HepG2 (cell line): ENCODE measurements around the gene BAHD1. TPM values are rescaled to one million over a fixed set of nuclear protein-coding genes. Genes with fewer than 3 reads are reported as not detected.

Experiments used
- CTCF ChIP-seq: sonication (generic); formaldehyde crosslinking; IDR thresholded peaks from 2 replicates; pipeline ENCODE4 v1.5.0; 2020; ENCODE audit warnings: mild to moderate bottlenecking, missing genetic modification reagents, moderate library complexity
- FOXO1 ChIP-seq: sonication (generic); formaldehyde crosslinking; IDR thresholded peaks from 2 replicates; pipeline ENCODE4 v1.4.0; 2020; ENCODE audit warnings: missing genetic modification reagents
- HDAC1 ChIP-seq: sonication (generic); formaldehyde crosslinking; IDR thresholded peaks from 2 replicates; pipeline ENCODE4 v1.5.1; 2020; ENCODE audit warnings: mild to moderate bottlenecking, missing genetic modification reagents
- HDAC6 ChIP-seq: fragments of 200-600 bp; sonication (generic); IDR thresholded peaks from 2 replicates; pipeline ENCODE4 v1.7.0; 2017; ENCODE audit warnings: mild to moderate bottlenecking, antibody characterized with exemption, low read length, low read depth
- HNRNPK ChIP-seq: fragments of 200-400 bp; formaldehyde crosslinking; IDR thresholded peaks from 2 replicates; pipeline ENCODE4 v1.6.1; 2018; ENCODE audit warnings: low read length, low read depth, moderate library complexity, mild to moderate bottlenecking; ENCODE audit not compliant: poor library complexity, severe bottlenecking
- KMT2A ChIP-seq: sonication (generic); formaldehyde crosslinking; IDR thresholded peaks from 2 replicates; pipeline ENCODE4 v1.4.0; 2020; ENCODE audit warnings: missing genetic modification reagents
- MTA3 ChIP-seq: sonication (generic); formaldehyde crosslinking; IDR thresholded peaks from 2 replicates; pipeline ENCODE4 v1.4.0; 2020; ENCODE audit warnings: missing genetic modification reagents
- NBN ChIP-seq: fragments of 450-650 bp; conservative IDR thresholded peaks from 2 replicates; pipeline ENCODE4 v1.6.1; 2017
- PHF8 ChIP-seq: sonication (generic); formaldehyde crosslinking; IDR thresholded peaks from 2 replicates; pipeline ENCODE4 v1.5.0; 2020; ENCODE audit warnings: missing genetic modification reagents
- RCOR2 ChIP-seq: IDR thresholded peaks from 2 replicates; pipeline ENCODE4 v1.6.1; 2016; ENCODE audit warnings: missing biosample characterization, missing genetic modification reagents
- SALL2 ChIP-seq: sonication (generic); formaldehyde crosslinking; IDR thresholded peaks from 2 replicates; pipeline ENCODE4 v1.8.1; 2023; ENCODE audit warnings: mild to moderate bottlenecking, missing genetic modification reagents, inconsistent platforms
- STAG1 ChIP-seq: sonication (generic); formaldehyde crosslinking; IDR thresholded peaks from 2 replicates; pipeline ENCODE4 v1.4.0; 2020; ENCODE audit warnings: missing genetic modification reagents
- UBTF ChIP-seq: sonication (generic); formaldehyde crosslinking; IDR thresholded peaks from 2 replicates; pipeline ENCODE4 v1.4.0; 2020; ENCODE audit warnings: mild to moderate bottlenecking, missing genetic modification reagents
- ZC3H13 ChIP-seq: sonication (generic); formaldehyde crosslinking; IDR thresholded peaks from 2 replicates; pipeline ENCODE4 v1.8.1; 2023; ENCODE audit warnings: mild to moderate bottlenecking, missing genetic modification reagents, moderate library complexity
- ZMYM3 ChIP-seq: sonication (generic); formaldehyde crosslinking; IDR thresholded peaks from 2 replicates; pipeline ENCODE4 v1.5.1; 2020; ENCODE audit warnings: mild to moderate bottlenecking, missing genetic modification reagents
- ZNF17 ChIP-seq: sonication (generic); formaldehyde crosslinking; IDR thresholded peaks from 2 replicates; pipeline ENCODE4 v1.5.0; 2020; ENCODE audit warnings: mild to moderate bottlenecking, missing genetic modification reagents
- ZNF180 ChIP-seq: sonication (generic); formaldehyde crosslinking; IDR thresholded peaks from 2 replicates; pipeline ENCODE4 v1.4.0; 2020; ENCODE audit warnings: low read depth, missing genetic modification reagents, borderline replicate concordance
- ZNF292 ChIP-seq: sonication (generic); formaldehyde crosslinking; IDR thresholded peaks from 2 replicates; pipeline ENCODE4 v1.8.1; 2022; ENCODE audit warnings: mild to moderate bottlenecking, low read depth, missing genetic modification reagents, borderline replicate concordance
- ZNF546 ChIP-seq: sonication (generic); formaldehyde crosslinking; conservative IDR thresholded peaks from 2 replicates; pipeline ENCODE4 v1.8.1; 2023; ENCODE audit warnings: mild to moderate bottlenecking, missing genetic modification reagents
- ZNF547 ChIP-seq: sonication (generic); formaldehyde crosslinking; IDR thresholded peaks from 2 replicates; pipeline ENCODE4 v1.5.1; 2020; ENCODE audit warnings: mild to moderate bottlenecking, missing genetic modification reagents
- ZNF563 ChIP-seq: sonication (generic); formaldehyde crosslinking; IDR thresholded peaks from 2 replicates; pipeline ENCODE4 v1.8.0; 2022; ENCODE audit warnings: mild to moderate bottlenecking, moderate library complexity, missing genetic modification reagents
- ZNF709 ChIP-seq: sonication (generic); formaldehyde crosslinking; IDR thresholded peaks from 2 replicates; pipeline ENCODE4 v1.5.0; 2020; ENCODE audit warnings: mild to moderate bottlenecking, missing genetic modification reagents
- ZNF878 ChIP-seq: sonication (generic); formaldehyde crosslinking; IDR thresholded peaks from 2 replicates; pipeline ENCODE4 v1.8.1; 2023; ENCODE audit warnings: mild to moderate bottlenecking, missing genetic modification reagents, moderate library complexity
- polyA plus RNA-seq, 8 experiments: library from polyadenylated mRNA; depleted of rRNA in 3 of 8; stranded (reverse) in 7 of 8; unstranded in 1 of 8; fragments of >200 nt; fragmentation: Illumina TruSeq in 4 of 8; extraction: Trizol in 4 of 8; gene quantifications; 2 replicates each; pipeline versions ENCODE4 v1.2.1 to v1.2.3, GENCODE V29; 2011 to 2016; ENCODE audit warnings: low read depth in 4 of 8, missing spikeins in 1 of 8, mixed read lengths in 1 of 8; ENCODE audit not compliant: insufficient read depth in 1 of 8
- total RNA-seq, 5 experiments: library from RNA; depleted of rRNA; stranded (reverse); fragments of >200 nt; fragmentation: Illumina TruSeq; extraction: Trizol; gene quantifications; 2 replicates each; pipeline ENCODE4 v1.2.3, GENCODE V29; 2016; ENCODE audit warnings: low read depth in 1 of 5
- TF ChIP-seq, protein P1 (sequence below): sonication (generic); formaldehyde crosslinking; IDR thresholded peaks from 2 replicates; pipeline ENCODE4 v1.9.0; 2021; ENCODE audit warnings: missing genetic modification reagents, borderline replicate concordance

The BAHD1 gene
- total and polyA plus RNA-seq, 2 of the 13 experiments (the other 11 are each of a cell fraction or from before 2014, with no cell fraction given): 3.3 to 8.7 TPM

DNA sequence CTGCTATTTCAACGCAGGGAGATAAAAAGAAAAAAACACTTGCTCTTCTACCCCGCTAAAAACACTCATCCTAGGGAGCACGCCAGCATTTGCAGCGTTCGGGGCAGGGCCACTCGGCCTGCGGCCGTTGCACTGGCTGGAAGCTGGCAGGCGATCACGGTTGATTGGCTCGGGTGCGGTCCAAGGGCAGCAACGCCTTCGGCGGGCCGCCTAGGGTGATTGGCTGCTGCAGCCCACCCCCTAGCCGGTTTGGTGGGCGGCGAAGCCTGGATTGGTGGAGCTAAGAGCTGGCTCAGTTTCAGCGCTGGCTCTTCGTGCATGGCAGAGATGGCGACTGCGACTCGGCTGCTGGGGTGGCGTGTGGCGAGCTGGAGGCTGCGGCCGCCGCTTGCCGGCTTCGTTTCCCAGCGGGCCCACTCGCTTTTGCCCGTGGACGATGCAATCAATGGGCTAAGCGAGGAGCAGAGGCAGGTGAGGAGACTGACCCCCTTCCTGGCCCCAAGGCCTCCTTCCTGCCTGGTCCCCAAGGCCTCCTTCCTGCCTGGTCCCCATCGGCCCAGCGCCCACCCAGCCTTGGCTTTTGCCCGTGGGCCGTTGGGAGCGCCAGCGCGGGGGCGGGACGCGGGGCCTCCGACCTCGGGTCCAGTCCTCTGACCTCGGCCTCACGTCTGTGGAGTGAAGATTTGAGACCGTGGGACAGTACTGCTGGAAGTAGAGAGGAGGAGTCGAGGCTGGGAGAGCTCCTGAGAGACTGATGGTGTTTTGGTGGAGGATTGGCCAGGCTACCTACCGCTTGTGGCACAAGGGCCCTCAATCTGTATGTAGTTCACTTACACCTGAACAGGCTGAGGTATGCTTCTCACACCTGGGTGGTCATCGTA lies 35.0 kb upstream of the BAHD1 start, which contains the start of gene IVD (continued):
- TF ChIP-seq CTCF (no peak), ZNF546 (CRISPR knock-in tag) (peak; percentile 95), ZNF17 (CRISPR knock-in tag) (no peak), ZNF292 (0 out of 2 replicates have a peak, but pooled peaks have one; percentile 49), RCOR2 (CRISPR knock-in tag) (no peak), FOXO1 (peak; percentile 25; the same call in 1 of the 2 replicates), PHF8 (peak; percentile 99), ZMYM3 (no peak), STAG1 (CRISPR knock-in tag) (0 out of 2 replicates have a peak, but pooled peaks have one; percentile 0), ZNF709 (CRISPR knock-in tag) (peak; percentile 87), NBN (no peak), HDAC6 (no peak), ZNF180 (no peak), UBTF (CRISPR knock-in tag) (peak; percentile 93), ZC3H13 (CRISPR knock-in tag) (no peak), HNRNPK (no peak), MTA3 (CRISPR knock-in tag) (no peak), SALL2 (CRISPR knock-in tag) (no peak), ZNF547 (peak; percentile 76; the same call in 1 of the 2 replicates), HDAC1 (peak; percentile 75; the same call in 1 of the 2 replicates), ZNF563 (CRISPR knock-in tag) (peak; percentile 64; the same call in 1 of the 2 replicates), ZNF878 (CRISPR knock-in tag) (no peak), KMT2A (CRISPR knock-in tag) (peak; percentile 67; the same call in 1 of the 2 replicates)
- TF ChIP-seq, protein P1, sequence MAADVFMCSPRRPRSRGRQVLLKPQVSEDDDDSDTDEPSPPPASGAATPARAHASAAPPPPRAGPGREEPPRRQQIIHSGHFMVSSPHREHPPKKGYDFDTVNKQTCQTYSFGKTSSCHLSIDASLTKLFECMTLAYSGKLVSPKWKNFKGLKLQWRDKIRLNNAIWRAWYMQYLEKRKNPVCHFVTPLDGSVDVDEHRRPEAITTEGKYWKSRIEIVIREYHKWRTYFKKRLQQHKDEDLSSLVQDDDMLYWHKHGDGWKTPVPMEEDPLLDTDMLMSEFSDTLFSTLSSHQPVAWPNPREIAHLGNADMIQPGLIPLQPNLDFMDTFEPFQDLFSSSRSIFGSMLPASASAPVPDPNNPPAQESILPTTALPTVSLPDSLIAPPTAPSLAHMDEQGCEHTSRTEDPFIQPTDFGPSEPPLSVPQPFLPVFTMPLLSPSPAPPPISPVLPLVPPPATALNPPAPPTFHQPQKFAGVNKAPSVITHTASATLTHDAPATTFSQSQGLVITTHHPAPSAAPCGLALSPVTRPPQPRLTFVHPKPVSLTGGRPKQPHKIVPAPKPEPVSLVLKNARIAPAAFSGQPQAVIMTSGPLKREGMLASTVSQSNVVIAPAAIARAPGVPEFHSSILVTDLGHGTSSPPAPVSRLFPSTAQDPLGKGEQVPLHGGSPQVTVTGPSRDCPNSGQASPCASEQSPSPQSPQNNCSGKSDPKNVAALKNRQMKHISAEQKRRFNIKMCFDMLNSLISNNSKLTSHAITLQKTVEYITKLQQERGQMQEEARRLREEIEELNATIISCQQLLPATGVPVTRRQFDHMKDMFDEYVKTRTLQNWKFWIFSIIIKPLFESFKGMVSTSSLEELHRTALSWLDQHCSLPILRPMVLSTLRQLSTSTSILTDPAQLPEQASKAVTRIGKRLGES (CRISPR knock-in tag): no peak
